Spleen (tissue), 7 donors: ENCODE data around the gene TBL1XR1.

Experiments
- POLR2A ChIP-seq, 3 donors: fragments of 450-650 bp; IDR thresholded peaks; one replicate each; pipeline ENCODE4 v1.5.1; 2017; ENCODE audit warnings: antibody characterized with exemption in 3 of 3, mild to moderate bottlenecking in 1 of 3
- POLR2AphosphoS5 ChIP-seq, 3 donors: sonication (generic); formaldehyde crosslinking; IDR thresholded peaks; one replicate each; pipeline ENCODE4 v1.5.1; 2017; ENCODE audit warnings: antibody characterized with exemption in 3 of 3
- TF ChIP-seq, protein P1 (sequence below), 11 experiments: fragments of 200-600 bp in 7 of 11; fragments of 450-650 bp in 4 of 11; sonication (generic) in 4 of 11; IDR thresholded peaks in 8 of 11; conservative IDR thresholded peaks in 3 of 11; 1 replicate in 7 of 11; 2 replicates in 4 of 11; pipeline versions ENCODE4 v1.4.0 to v1.8.0; 2016 to 2021; ENCODE audit warnings: antibody characterized with exemption in 11 of 11, inconsistent platforms in 4 of 11, mild to moderate bottlenecking in 1 of 11
- donor health status: DM: no; HTN: no; CAD: no; lungs with moderate emphysema.
- donor health status: DM: no; HTN: no; CAD: no.
- donor health status: DM: no; HTN: no; CAD: no.

DNA sequence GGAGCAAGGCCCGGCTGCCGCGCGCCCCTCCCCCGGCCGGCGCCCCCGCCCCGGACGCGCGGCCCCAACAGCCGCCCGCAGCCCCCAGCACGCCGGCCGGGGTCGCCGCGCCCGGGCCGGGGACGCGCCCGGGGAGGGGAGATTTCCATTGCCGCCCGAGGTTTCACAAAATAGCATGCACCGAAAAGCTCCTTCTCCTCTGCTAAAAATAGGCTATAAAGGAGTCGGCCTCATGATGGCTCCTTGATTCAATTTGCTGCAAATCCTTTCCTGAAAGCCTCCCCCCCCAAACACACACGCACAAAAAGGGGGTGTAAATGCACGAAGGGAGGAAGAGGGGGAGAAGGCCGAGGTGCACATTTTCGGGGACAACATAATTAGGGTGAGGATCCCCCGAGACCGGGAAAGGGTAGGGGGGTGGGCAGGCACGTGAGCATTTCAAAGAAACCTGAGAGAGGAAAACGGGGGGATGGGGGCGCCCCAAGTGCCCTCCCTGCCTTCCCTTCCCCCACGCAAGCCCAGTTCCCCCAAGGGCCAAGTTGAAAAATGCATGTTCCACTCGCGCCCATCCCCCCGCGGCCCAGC, 734 bp downstream of the TBL1XR1 start:
- peak in 2 of 3 donors; percentile 6 to 20 for TF ChIP-seq POLR2AphosphoS5 (IDR thresholded peaks at IDR 0.05)
- TF ChIP-seq, protein P1, sequence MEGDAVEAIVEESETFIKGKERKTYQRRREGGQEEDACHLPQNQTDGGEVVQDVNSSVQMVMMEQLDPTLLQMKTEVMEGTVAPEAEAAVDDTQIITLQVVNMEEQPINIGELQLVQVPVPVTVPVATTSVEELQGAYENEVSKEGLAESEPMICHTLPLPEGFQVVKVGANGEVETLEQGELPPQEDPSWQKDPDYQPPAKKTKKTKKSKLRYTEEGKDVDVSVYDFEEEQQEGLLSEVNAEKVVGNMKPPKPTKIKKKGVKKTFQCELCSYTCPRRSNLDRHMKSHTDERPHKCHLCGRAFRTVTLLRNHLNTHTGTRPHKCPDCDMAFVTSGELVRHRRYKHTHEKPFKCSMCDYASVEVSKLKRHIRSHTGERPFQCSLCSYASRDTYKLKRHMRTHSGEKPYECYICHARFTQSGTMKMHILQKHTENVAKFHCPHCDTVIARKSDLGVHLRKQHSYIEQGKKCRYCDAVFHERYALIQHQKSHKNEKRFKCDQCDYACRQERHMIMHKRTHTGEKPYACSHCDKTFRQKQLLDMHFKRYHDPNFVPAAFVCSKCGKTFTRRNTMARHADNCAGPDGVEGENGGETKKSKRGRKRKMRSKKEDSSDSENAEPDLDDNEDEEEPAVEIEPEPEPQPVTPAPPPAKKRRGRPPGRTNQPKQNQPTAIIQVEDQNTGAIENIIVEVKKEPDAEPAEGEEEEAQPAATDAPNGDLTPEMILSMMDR (IDR thresholded peaks at IDR 0.05 in 8 of 11, conservative IDR thresholded peaks at IDR 0.05 in 3 of 11), result peak in 1 of 11 experiments; percentile 8
- no peak for TF ChIP-seq POLR2A (IDR thresholded peaks at IDR 0.05)
